IMR-90 (cell line): ENCODE results near the gene VPS8. TPM values are rescaled to one million over a fixed set of nuclear protein-coding genes. Genes with fewer than 3 reads are reported as not detected.

Experiments used
- ATAC-seq: fragments of 200-7000 bp; cut with Tn5 transposase; 2 replicates; pipeline ENCODE4 v1.9.1; 2020; ENCODE audit warnings: low read depth, mild to moderate bottlenecking, moderate library complexity
- BruUV-seq: library from RNA; stranded (reverse); fragments of 400-500 nt; replicated peaks from 2 replicates; lab custom pipeline; 2021; lab: Mats Ljungman, UMichigan
- CTCF ChIA-PET: fragments of 300-600 bp; formaldehyde crosslinking; extraction: SDS; loops from one replicate; lab custom pipeline; 2021; ENCODE audit warnings: antibody characterized with exemption; lab: Yijun Ruan, JAX
- POLR2A ChIA-PET: fragments of 300-600 bp; sonication (Branson Sonifier 250); formaldehyde crosslinking; loops from one replicate; lab custom pipeline; 2022; ENCODE audit warnings: antibody characterized with exemption; ENCODE audit not compliant: unreplicated experiment; lab: Charles Lee
- DNase-seq: peaks from one replicate; pipeline ENCODE4 v3.0.0; 2013
- H2AFZ ChIP-seq: replicated peaks from 2 replicates; pipeline ENCODE3; 2013; ENCODE audit warnings: low read length, mild to moderate bottlenecking; ENCODE audit not compliant: poor library complexity
- H2AK5ac ChIP-seq: 2 replicates; pipeline ENCODE4 v1.6.1; 2013; ENCODE audit warnings: low read depth, low read length, inconsistent platforms
- H2AK9ac ChIP-seq: replicated peaks from 2 replicates; pipeline ENCODE3; 2013; ENCODE audit warnings: mild to moderate bottlenecking, low read depth, low read length, moderate library complexity; ENCODE audit not compliant: poor library complexity
- H2BK120ac ChIP-seq: 2 replicates; pipeline ENCODE4 v1.6.1; 2013; ENCODE audit warnings: low read depth, low read length, inconsistent platforms
- H2BK15ac ChIP-seq: 3 replicates; pipeline ENCODE4 v1.6.1; 2013; ENCODE audit warnings: low read depth, low read length, inconsistent platforms
- H2BK20ac ChIP-seq: 2 replicates; pipeline ENCODE4 v1.6.1; 2013; ENCODE audit warnings: low read depth, mild to moderate bottlenecking, inconsistent platforms, low read length, moderate library complexity
- H2BK5ac ChIP-seq: 2 replicates; pipeline ENCODE4 v1.6.1; 2013; ENCODE audit warnings: mild to moderate bottlenecking, low read depth, low read length, inconsistent platforms; ENCODE audit not compliant: poor library complexity, severe bottlenecking
- H3K14ac ChIP-seq: replicated peaks from 2 replicates; pipeline ENCODE4 v1.6.1; 2013; ENCODE audit warnings: low read depth, low read length, inconsistent platforms
- H3K18ac ChIP-seq: 2 replicates; pipeline ENCODE4 v1.6.1; 2013; ENCODE audit warnings: low read depth, low read length, control low read depth
- H3K23ac ChIP-seq: 2 replicates; pipeline ENCODE4 v1.6.1; 2013; ENCODE audit warnings: low read depth, low read length, inconsistent platforms
- H3K27ac ChIP-seq: 2 replicates; pipeline ENCODE4 v1.5.1; 2013; ENCODE audit warnings: mild to moderate bottlenecking, control low read depth, low read length; ENCODE audit not compliant: insufficient read depth
- H3K27me3 ChIP-seq: 2 replicates; pipeline ENCODE4 v1.6.1; 2013; ENCODE audit warnings: low read length; ENCODE audit not compliant: control insufficient read depth, insufficient read depth
- H3K36me3 ChIP-seq: 2 replicates; pipeline ENCODE4 v1.6.1; 2013; ENCODE audit warnings: low read length, mixed read lengths; ENCODE audit not compliant: control insufficient read depth, insufficient read depth
- H3K4ac ChIP-seq: 2 replicates; pipeline ENCODE4 v1.6.1; 2013; ENCODE audit warnings: low read depth, low read length, inconsistent platforms
- H3K4me1 ChIP-seq: 2 replicates; pipeline ENCODE4 v1.6.1; 2013; ENCODE audit warnings: low read length, mixed read lengths; ENCODE audit not compliant: control insufficient read depth, insufficient read depth
- H3K4me2 ChIP-seq: 2 replicates; pipeline ENCODE4 v1.6.1; 2013; ENCODE audit warnings: low read depth, mild to moderate bottlenecking, control low read depth, low read length, moderate library complexity
- H3K4me3 ChIP-seq: 2 replicates; pipeline ENCODE4 v1.5.1; 2013; ENCODE audit warnings: low read depth, mild to moderate bottlenecking, control low read depth, low read length, moderate library complexity; ENCODE audit not compliant: insufficient read depth
- H3K56ac ChIP-seq: 2 replicates; pipeline ENCODE4 v1.6.1; 2013; ENCODE audit warnings: low read length, inconsistent platforms; ENCODE audit not compliant: insufficient read depth; ENCODE audit errors: extremely low read depth
- H3K79me1 ChIP-seq, 2 experiments: 2 replicates each; pipeline ENCODE4 v1.6.1; 2013; ENCODE audit warnings: low read length in 2 of 2, inconsistent platforms in 1 of 2, low read depth in 1 of 2
- H3K9ac ChIP-seq: 2 replicates; pipeline ENCODE4 v1.6.1; 2013; ENCODE audit warnings: low read depth, low read length, control low read depth
- H3K9me1 ChIP-seq: 2 replicates; pipeline ENCODE4 v1.6.1; 2013; ENCODE audit warnings: low read length, inconsistent platforms; ENCODE audit not compliant: insufficient read depth
- H3K9me3 ChIP-seq: 2 replicates; pipeline ENCODE4 v1.6.1; 2013; ENCODE audit warnings: low read length; ENCODE audit not compliant: control insufficient read depth, insufficient read depth
- H4K20me1 ChIP-seq: 2 replicates; pipeline ENCODE4 v1.6.1; 2013; ENCODE audit warnings: low read length, inconsistent platforms; ENCODE audit not compliant: insufficient read depth
- H4K5ac ChIP-seq: 2 replicates; pipeline ENCODE4 v1.6.1; 2013; ENCODE audit warnings: mild to moderate bottlenecking, low read depth, low read length, control low read depth
- H4K8ac ChIP-seq, 2 experiments: 2 replicates each; pipeline ENCODE4 v1.6.1; 2013; ENCODE audit warnings: low read depth in 2 of 2, low read length in 2 of 2, control low read depth in 1 of 2, inconsistent platforms in 1 of 2
- H4K91ac ChIP-seq: 2 replicates; pipeline ENCODE4 v1.6.1; 2013; ENCODE audit warnings: low read depth, low read length, inconsistent platforms; ENCODE audit not compliant: insufficient read depth
- BHLHE40 ChIP-seq: fragments of 150-350 bp; IDR thresholded peaks from 2 replicates; pipeline ENCODE4 v1.6.1; 2016; ENCODE audit warnings: mild to moderate bottlenecking, low read depth, low read length
- CHD1 ChIP-seq: IDR thresholded peaks from 2 replicates; pipeline ENCODE4 v1.6.1; 2012; ENCODE audit warnings: low read depth, low read length, improper control_type of control experiment
- FOS ChIP-seq: fragments of 150-350 bp; IDR thresholded peaks from 2 replicates; pipeline ENCODE4 v1.6.1; 2016; ENCODE audit warnings: low read depth, low read length
- MAZ ChIP-seq: IDR thresholded peaks from 2 replicates; pipeline ENCODE4 v1.6.1; 2012; ENCODE audit warnings: low read depth, mild to moderate bottlenecking, low read length, improper control_type of control experiment, moderate library complexity, borderline replicate concordance
- NFE2L2 ChIP-seq: fragments of 150-350 bp; IDR thresholded peaks from 2 replicates; pipeline ENCODE4 v1.6.1; 2016; ENCODE audit warnings: low read depth, mild to moderate bottlenecking, low read length
- SMC3 ChIP-seq: fragments of 150-350 bp; IDR thresholded peaks from 2 replicates; pipeline ENCODE4 v1.6.1; 2016; ENCODE audit warnings: low read depth, mild to moderate bottlenecking, antibody characterized with exemption, low read length, moderate library complexity
- USF2 ChIP-seq: fragments of 150-350 bp; IDR thresholded peaks from 2 replicates; pipeline ENCODE4 v1.6.1; 2017; ENCODE audit warnings: mild to moderate bottlenecking, antibody characterized with exemption, low read length, low read depth
- dilution Hi-C: fragments of 300-500 bp; cut with HindIII; formaldehyde crosslinking; loops from one replicate; pipeline ENCODE4 v1.14.3; 2018; ENCODE audit warnings: low sequenced_read_pairs; ENCODE audit not compliant: unreplicated experiment
- in situ Hi-C: fragments of 300-500 bp; cut with MboI; formaldehyde crosslinking; loops from 3 replicates; pipeline ENCODE4 v1.14.3; 2019; ENCODE audit warnings: low sequenced_read_pairs, inconsistent platforms, mixed read lengths
- intact Hi-C: fragments of 100-400 bp; cut with micrococcal nuclease; formaldehyde crosslinking; loops from 2 replicates; pipeline ENCODE4 v1.10.0; 2022
- polyA plus RNA-seq, 3 experiments: library from polyadenylated mRNA; depleted of rRNA; stranded (reverse); fragments of >200 nt; gene quantifications; 2 replicates each; pipeline ENCODE4 v1.2.3, GENCODE V29; 2012; ENCODE audit warnings: low replicate concordance in 1 of 3
- total RNA-seq: library from RNA; depleted of rRNA; stranded (reverse); fragments of >200 nt; gene quantifications from 2 replicates; pipeline ENCODE4 v1.2.3, GENCODE V29; 2012

VPS8 gene
- total and polyA plus RNA-seq, 2 of the 4 experiments (the other 2 are of a cell fraction), result 14.0 to 56.1 TPM

- dilution Hi-C loops, result no loop called here
These were observed 250.2 kb downstream of the VPS8 start for GRCh38 chr3:185062191-185062590.

More at GRCh38 chr3:185062191-185062590, 250.2 kb downstream of the VPS8 start:
- H3K27me3 ChIP-seq, result no peaks in the 10 kb centered on the region
- no peaks in the 10 kb centered on the region for H3K36me3 ChIP-seq
- H3K23ac ChIP-seq, result no peak overlapping the region
- TF ChIP-seq USF2 (no peak), MAZ (no peak), CHD1 (no peak), FOS (no peak), BHLHE40 (no peak), SMC3 (no peak), NFE2L2 (no peak)
- H3K79me1 ChIP-seq, result no peaks in the 10 kb centered on the region
- H3K9me1 ChIP-seq, result no peaks in the 10 kb centered on the region
- H3K4me1 ChIP-seq, result no peaks in the 10 kb centered on the region
- H2AFZ ChIP-seq, result no peak overlapping the region
- no peak overlapping the region for H3K14ac ChIP-seq
- no peak overlapping the region for H2BK120ac ChIP-seq
- no peak overlapping the region for H2AK9ac ChIP-seq
- H2BK15ac ChIP-seq, result no peak overlapping the region
- no peak overlapping the region for H2BK5ac ChIP-seq
- no peak overlapping the region for H3K18ac ChIP-seq
- in situ Hi-C loops (no loop called here), intact Hi-C loops (no loop called here)
- no TSS peak for BruUV-seq
- H3K4me3 ChIP-seq, result no peak overlapping the region
- ATAC-seq (no peak), DNase-seq (no peak)
- H4K20me1 ChIP-seq, result no peaks in the 10 kb centered on the region
- no peak overlapping the region for H4K91ac ChIP-seq
- no peak overlapping the region for H3K4ac ChIP-seq
- H3K9me3 ChIP-seq, result peaks cover 2% of the 10 kb centered on the region; the same call in 1 of the 2 replicates
- H3K4me2 ChIP-seq, result no peak overlapping the region
- ChIA-PET POLR2A (interaction anchor here (0.6 kb wide), 1 partner anchor 125 kb away, joined by 3 read pairs; no protein-coding TSS in a partner anchor), CTCF (no interaction called here)
- no peak overlapping the region for H3K27ac ChIP-seq
- H3K9ac ChIP-seq, result no peak overlapping the region
- no peak overlapping the region for H4K8ac ChIP-seq
- no peak overlapping the region for H2AK5ac ChIP-seq
- no peak overlapping the region for H2BK20ac ChIP-seq
- H4K5ac ChIP-seq, result no peak overlapping the region
- H3K56ac ChIP-seq, result no peak overlapping the region
